ENCODE data around the gene MXD3. TPM values are rescaled to one million over a fixed set of nuclear protein-coding genes. Genes with fewer than 3 reads are reported as not detected.

MXD3 gene
- total and polyA plus RNA-seq, 2 donors (not counting 1 experiment from before 2014, with no cell fraction given) = 11.5 to 14.8 TPM

DNA sequence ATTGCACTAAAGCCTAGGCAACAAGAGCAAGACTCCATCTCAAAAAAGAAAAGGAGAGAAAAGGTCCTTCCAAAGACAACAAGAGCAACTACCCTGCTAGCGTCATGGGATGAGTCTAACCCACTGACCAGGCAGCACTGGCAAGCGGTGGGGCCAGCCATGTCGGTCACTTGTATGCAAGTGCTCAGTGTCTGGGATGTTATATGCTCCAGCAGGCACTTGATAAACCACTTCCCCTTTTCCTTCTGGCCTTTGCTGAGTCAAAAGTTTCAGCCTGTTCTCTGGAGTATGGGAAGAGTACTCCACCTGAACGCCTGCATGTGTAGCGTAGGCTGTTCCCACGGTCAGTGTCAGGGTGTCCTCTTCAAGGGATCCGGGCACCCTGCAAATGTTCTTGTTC, 9.2 kb upstream of the MXD3 start:
- H3K27me3 ChIP-seq (replicated peaks in 1 of 4; ENCODE audit: control extremely low read depth in 1 of 4, control insufficient read depth in 3 of 4, insufficient read depth in 4 of 4, low read length in 3 of 4) = no peaks in the 10 kb centered on the region
- POLR2A ChIA-PET = interaction anchor here (0.7 to 1.1 kb wide), 2 partner anchors 31 to 231 kb away, joined by 3 to 15 read pairs; partner anchors contain the start of gene LMAN2
- H3K79me2 ChIP-seq (ENCODE audit: control insufficient read depth, insufficient read depth, low read length) = peaks cover 13% of the 10 kb centered on the region
- H2AFZ ChIP-seq (ENCODE audit: insufficient read depth, low read depth, low read length, poor library complexity, severe bottlenecking) = no peak overlapping the region
- H3K4me1 Mint-ChIP-seq = peaks cover 23% of the 10 kb centered on the region
- TF ChIP-seq, protein P1, sequence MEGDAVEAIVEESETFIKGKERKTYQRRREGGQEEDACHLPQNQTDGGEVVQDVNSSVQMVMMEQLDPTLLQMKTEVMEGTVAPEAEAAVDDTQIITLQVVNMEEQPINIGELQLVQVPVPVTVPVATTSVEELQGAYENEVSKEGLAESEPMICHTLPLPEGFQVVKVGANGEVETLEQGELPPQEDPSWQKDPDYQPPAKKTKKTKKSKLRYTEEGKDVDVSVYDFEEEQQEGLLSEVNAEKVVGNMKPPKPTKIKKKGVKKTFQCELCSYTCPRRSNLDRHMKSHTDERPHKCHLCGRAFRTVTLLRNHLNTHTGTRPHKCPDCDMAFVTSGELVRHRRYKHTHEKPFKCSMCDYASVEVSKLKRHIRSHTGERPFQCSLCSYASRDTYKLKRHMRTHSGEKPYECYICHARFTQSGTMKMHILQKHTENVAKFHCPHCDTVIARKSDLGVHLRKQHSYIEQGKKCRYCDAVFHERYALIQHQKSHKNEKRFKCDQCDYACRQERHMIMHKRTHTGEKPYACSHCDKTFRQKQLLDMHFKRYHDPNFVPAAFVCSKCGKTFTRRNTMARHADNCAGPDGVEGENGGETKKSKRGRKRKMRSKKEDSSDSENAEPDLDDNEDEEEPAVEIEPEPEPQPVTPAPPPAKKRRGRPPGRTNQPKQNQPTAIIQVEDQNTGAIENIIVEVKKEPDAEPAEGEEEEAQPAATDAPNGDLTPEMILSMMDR (IDR thresholded peaks at IDR 0.05) = no peak
- no peak for TF ChIP-seq EZH2 (IDR thresholded peaks at IDR 0.05; ENCODE audit: borderline replicate concordance, insufficient read depth, low read depth, low read length, poor library complexity, severe bottlenecking)
- H3K36me3 ChIP-seq (replicated peaks in 1 of 2; ENCODE audit: control extremely low read depth in 1 of 2, control insufficient read depth in 1 of 2, extremely low read depth in 1 of 2, insufficient read depth in 2 of 2, low read length in 1 of 2) = peaks cover 0 to 3% of the 10 kb centered on the region in 2 experiments
- peak overlapping the region; percentile 34 for H3K4me2 ChIP-seq (replicated peaks; ENCODE audit: low read depth, low read length, poor library complexity, severe bottlenecking)
- no peak overlapping the region for H3K4me3 Mint-ChIP-seq
- H3K9me3 ChIP-seq (ENCODE audit: control extremely low read depth in 1 of 3, control insufficient read depth in 2 of 3, insufficient read depth in 1 of 3, low read length in 2 of 3) = no peaks in the 10 kb centered on the region
- peak overlapping the region; percentile 7 for H3K27ac Mint-ChIP-seq
- CTCF ChIA-PET = interaction anchor here (1.2 to 1.6 kb wide), 3 partner anchors 10 to 83 kb away, joined by 3 to 4 read pairs (median 3); no protein-coding TSS in a partner anchor
- ATAC-seq (ENCODE audit: low read depth) = peak; percentile 14
- peak; percentile 55 for DNase-seq
- H3K27ac ChIP-seq (ENCODE audit: low read length in 2 of 2) = no peak overlapping the region
- no peaks in the 10 kb centered on the region for H3K9me3 Mint-ChIP-seq (ENCODE audit: insufficient read depth)
- H3K4me1 ChIP-seq (ENCODE audit: control insufficient read depth in 2 of 2, insufficient read depth in 2 of 2, low read length in 2 of 2) = peaks cover 6 to 12% of the 10 kb centered on the region in 2 donors
- intact Hi-C loops (cut with micrococcal nuclease) = no loop called here
- H4K20me1 ChIP-seq (ENCODE audit: control insufficient read depth, insufficient read depth, low read length, poor library complexity, severe bottlenecking) = peaks cover 23% of the 10 kb centered on the region
- no peak overlapping the region for H3K4me3 ChIP-seq (ENCODE audit: control extremely low read depth in 1 of 5, extremely low read depth in 1 of 5, insufficient read depth in 1 of 5, low read depth in 2 of 5, low read length in 4 of 5)
- no peaks in the 10 kb centered on the region for H3K27me3 Mint-ChIP-seq
- H3K9ac ChIP-seq (ENCODE audit: low read length) = no peak overlapping the region
- no CpG with 5 or more reads among the region's 7 CpGs for WGBS (ENCODE audit: insufficient coverage)

DNA sequence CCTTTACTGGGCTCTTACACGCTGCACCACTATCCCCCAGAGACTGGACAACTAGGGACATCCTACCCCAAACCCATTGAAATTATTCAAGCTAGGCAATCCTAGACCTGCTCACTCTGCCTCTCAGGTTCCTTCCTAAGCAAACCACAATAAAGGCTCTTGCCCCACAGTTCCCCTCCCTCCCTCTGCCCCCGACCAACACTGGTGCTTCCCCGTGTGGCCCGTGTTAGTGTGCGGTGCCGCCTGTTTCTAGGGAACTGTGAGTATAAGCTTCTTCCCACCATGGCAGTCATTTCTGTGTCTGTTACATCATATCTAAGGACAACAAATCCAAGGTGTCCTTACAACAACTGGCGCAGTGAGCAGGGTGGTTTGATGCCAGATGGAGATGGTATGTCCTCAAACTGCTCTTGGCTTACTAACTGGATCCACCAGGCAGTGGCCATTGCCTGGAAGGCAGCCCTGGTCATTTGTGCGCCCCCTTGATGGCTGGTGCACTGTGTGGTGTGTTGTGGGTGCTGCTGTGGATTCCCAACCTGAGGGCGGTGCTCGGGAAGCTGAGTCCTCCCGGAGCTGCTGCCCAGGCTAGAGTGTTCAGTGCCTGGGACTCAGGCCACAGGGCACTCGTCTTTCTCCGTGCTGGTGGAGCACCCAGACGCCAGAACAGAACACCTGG, 8.4 kb upstream of the MXD3 start:
- Mint-ChIP-seq H3K4me1 (peaks cover 23% of the 10 kb centered on the region), H3K4me3 (no peak overlapping the region), H3K27ac (no peak overlapping the region), H3K9me3 (ENCODE audit: insufficient read depth) (no peaks in the 10 kb centered on the region), H3K27me3 (no peaks in the 10 kb centered on the region)
- H2AFZ ChIP-seq (ENCODE audit: insufficient read depth, low read depth, low read length, poor library complexity, severe bottlenecking) = no peak overlapping the region
- ATAC-seq (ENCODE audit: low read depth) (no peak), DNase-seq (no peak)
- no peak overlapping the region for H3K4me3 ChIP-seq (ENCODE audit: control extremely low read depth in 1 of 5, extremely low read depth in 1 of 5, insufficient read depth in 1 of 5, low read depth in 2 of 5, low read length in 4 of 5)
- H3K36me3 ChIP-seq (replicated peaks in 1 of 2; ENCODE audit: control extremely low read depth in 1 of 2, control insufficient read depth in 1 of 2, extremely low read depth in 1 of 2, insufficient read depth in 2 of 2, low read length in 1 of 2) = peaks cover 0 to 2% of the 10 kb centered on the region in 2 experiments
- no peak overlapping the region for H3K9ac ChIP-seq (ENCODE audit: low read length)
- TF ChIP-seq, protein P1 (IDR thresholded peaks at IDR 0.05) = no peak
- no peak for TF ChIP-seq EZH2 (IDR thresholded peaks at IDR 0.05; ENCODE audit: borderline replicate concordance, insufficient read depth, low read depth, low read length, poor library complexity, severe bottlenecking)
- ChIA-PET POLR2A (no interaction called here), CTCF (interaction anchor here (0.6 to 3.5 kb wide), 12 partner anchors 11 to 749 kb away, joined by 3 to 34 read pairs (median 3); partner anchors contain the start of gene MXD3)
- H3K4me2 ChIP-seq (replicated peaks; ENCODE audit: low read depth, low read length, poor library complexity, severe bottlenecking) = no peak overlapping the region
- peaks cover 6 to 12% of the 10 kb centered on the region in 2 donors for H3K4me1 ChIP-seq (ENCODE audit: control insufficient read depth in 2 of 2, insufficient read depth in 2 of 2, low read length in 2 of 2)
- peaks cover 16% of the 10 kb centered on the region for H3K79me2 ChIP-seq (ENCODE audit: control insufficient read depth, insufficient read depth, low read length)
- WGBS (ENCODE audit: insufficient coverage) = 83% methylated on average over 8 of the region's 14 CpGs
- H3K9me3 ChIP-seq (ENCODE audit: control extremely low read depth in 1 of 3, control insufficient read depth in 2 of 3, insufficient read depth in 1 of 3, low read length in 2 of 3) = no peaks in the 10 kb centered on the region
- intact Hi-C loops (cut with micrococcal nuclease) = loop anchor here (10.0 kb wide), 1 partner anchor 795 kb away; the partner anchor contains the start of gene N4BP3
- H3K27me3 ChIP-seq (replicated peaks in 1 of 4; ENCODE audit: control extremely low read depth in 1 of 4, control insufficient read depth in 3 of 4, insufficient read depth in 4 of 4, low read length in 3 of 4) = no peaks in the 10 kb centered on the region
- H4K20me1 ChIP-seq (ENCODE audit: control insufficient read depth, insufficient read depth, low read length, poor library complexity, severe bottlenecking) = peaks cover 25% of the 10 kb centered on the region
- H3K27ac ChIP-seq (ENCODE audit: low read length in 2 of 2) = no peak overlapping the region

All from B cell (primary cell).